H9 (cell line): ENCODE measurements around the gene WASF3. TPM values are rescaled to one million over a fixed set of nuclear protein-coding genes. Genes with fewer than 3 reads are reported as not detected.

Experiments
- DNase-seq: peaks from one replicate; pipeline ENCODE4 v3.0.0-alpha.2; 2017
- H2AFZ ChIP-seq: one replicate; pipeline ENCODE4 v1.6.1; 2013; ENCODE audit warnings: mild to moderate bottlenecking, low read length, control low read depth, moderate library complexity
- H2AK5ac ChIP-seq: 2 replicates; pipeline ENCODE4 v1.6.1; 2013; ENCODE audit warnings: low read length, control low read depth, mixed read lengths; ENCODE audit not compliant: insufficient read length
- H2BK120ac ChIP-seq: one replicate; pipeline ENCODE4 v1.6.1; 2013; ENCODE audit warnings: low read depth, mild to moderate bottlenecking, low read length, control low read depth, inconsistent platforms; ENCODE audit not compliant: poor library complexity, severe bottlenecking
- H2BK12ac ChIP-seq: 2 replicates; pipeline ENCODE4 v1.6.1; 2013; ENCODE audit warnings: low read length, control low read depth, mixed read lengths, low read depth; ENCODE audit not compliant: insufficient read length
- H2BK15ac ChIP-seq: 2 replicates; pipeline ENCODE4 v1.6.1; 2013; ENCODE audit warnings: low read depth, low read length, control low read depth
- H2BK20ac ChIP-seq: one replicate; pipeline ENCODE4 v1.6.1; 2013; ENCODE audit warnings: low read depth, mild to moderate bottlenecking, low read length, control low read depth, inconsistent platforms; ENCODE audit not compliant: poor library complexity, severe bottlenecking
- H2BK5ac ChIP-seq: 2 replicates; pipeline ENCODE4 v1.6.1; 2013; ENCODE audit warnings: low read length, control low read depth, mixed read lengths; ENCODE audit not compliant: insufficient read length
- H3K14ac ChIP-seq: 2 replicates; pipeline ENCODE4 v1.6.1; 2013; ENCODE audit warnings: low read length, control low read depth; ENCODE audit not compliant: insufficient read depth
- H3K18ac ChIP-seq: 2 replicates; pipeline ENCODE4 v1.6.1; 2013; ENCODE audit warnings: low read depth, mild to moderate bottlenecking, mixed read lengths, low read length, control low read depth; ENCODE audit not compliant: insufficient read length
- H3K23ac ChIP-seq: 2 replicates; pipeline ENCODE4 v1.6.1; 2013; ENCODE audit warnings: low read length, control low read depth, mixed read lengths, low read depth; ENCODE audit not compliant: insufficient read length
- H3K23me2 ChIP-seq: 2 replicates; pipeline ENCODE4 v1.6.1; 2013; ENCODE audit warnings: low read depth, mild to moderate bottlenecking, mixed read lengths, low read length, control low read depth; ENCODE audit not compliant: insufficient read length, poor library complexity, severe bottlenecking
- H3K27ac ChIP-seq: 2 replicates; pipeline ENCODE4 v1.5.1; 2013; ENCODE audit warnings: low read length, control low read depth, mixed read lengths, low read depth; ENCODE audit not compliant: insufficient read length
- H3K27me3 ChIP-seq: 2 replicates; pipeline ENCODE4 v1.6.1; 2013; ENCODE audit warnings: low read length, control low read depth, inconsistent platforms; ENCODE audit not compliant: insufficient read depth
- H3K4ac ChIP-seq: 2 replicates; pipeline ENCODE4 v1.6.1; 2013; ENCODE audit warnings: low read depth, mild to moderate bottlenecking, control low read depth, inconsistent platforms, low read length, moderate library complexity
- H3K4me1 ChIP-seq: 2 replicates; pipeline ENCODE4 v1.6.1; 2013; ENCODE audit warnings: low read length, control low read depth, inconsistent platforms; ENCODE audit not compliant: insufficient read depth
- H3K4me2 ChIP-seq: 2 replicates; pipeline ENCODE4 v1.6.1; 2013; ENCODE audit warnings: low read length, control low read depth, mixed read lengths; ENCODE audit not compliant: insufficient read length, insufficient read depth
- H3K56ac ChIP-seq: 2 replicates; pipeline ENCODE4 v1.6.1; 2013; ENCODE audit warnings: low read depth, mild to moderate bottlenecking, mixed read lengths, low read length, control low read depth; ENCODE audit not compliant: insufficient read length
- H3K79me1 ChIP-seq: 2 replicates; pipeline ENCODE4 v1.6.1; 2013; ENCODE audit warnings: low read depth, mild to moderate bottlenecking, moderate library complexity, low read length, control low read depth, inconsistent platforms; ENCODE audit not compliant: insufficient read depth, poor library complexity, severe bottlenecking
- H3K79me2 ChIP-seq: 2 replicates; pipeline ENCODE4 v1.6.1; 2013; ENCODE audit warnings: low read length, control low read depth, inconsistent platforms; ENCODE audit not compliant: insufficient read depth
- H3K9ac ChIP-seq: 2 replicates; pipeline ENCODE4 v1.6.1; 2013; ENCODE audit warnings: low read length, control low read depth, mixed read lengths; ENCODE audit not compliant: insufficient read length; ENCODE audit errors: extremely low read depth
- H3K9me3 ChIP-seq: one replicate; pipeline ENCODE4 v1.6.1; 2013; ENCODE audit warnings: low read depth, low read length, inconsistent platforms; ENCODE audit not compliant: control insufficient read depth
- H3T11ph ChIP-seq: one replicate; pipeline ENCODE4 v1.6.1; 2013; ENCODE audit warnings: mild to moderate bottlenecking, low read length, control low read depth, inconsistent platforms
- H4K20me1 ChIP-seq: one replicate; pipeline ENCODE4 v1.6.1; 2013; ENCODE audit not compliant: control insufficient read depth, insufficient read length, insufficient read depth
- H4K5ac ChIP-seq: 2 replicates; pipeline ENCODE4 v1.6.1; 2013; ENCODE audit warnings: low read depth, mild to moderate bottlenecking, mixed read lengths, low read length, control low read depth; ENCODE audit not compliant: insufficient read length
- H4K8ac ChIP-seq: replicated peaks from 2 replicates; pipeline ENCODE4 v1.6.1; 2013; ENCODE audit warnings: low read length, control low read depth, mixed read lengths, low read depth; ENCODE audit not compliant: insufficient read length
- H4K91ac ChIP-seq: 2 replicates; pipeline ENCODE4 v1.6.1; 2013; ENCODE audit warnings: low read depth, mild to moderate bottlenecking, moderate library complexity, mixed read lengths, low read length, control low read depth; ENCODE audit not compliant: insufficient read length
- H3K27ac Mint-ChIP-seq, 3 experiments: 2 replicates in 2 of 3; 3 replicates in 1 of 3; pipeline ENCODE4 v1.8.0; 2020 to 2021; ENCODE audit warnings: mixed read lengths in 3 of 3, mild to moderate bottlenecking in 1 of 3, moderate library complexity in 1 of 3
- H3K27me3 Mint-ChIP-seq: 2 replicates; pipeline ENCODE4 v1.8.0; 2021; ENCODE audit warnings: low read depth, mild to moderate bottlenecking, moderate library complexity, mixed read lengths
- H3K36me3 Mint-ChIP-seq, 3 experiments: 2 replicates in 2 of 3; 3 replicates in 1 of 3; pipeline ENCODE4 v1.8.0; 2020 to 2021; ENCODE audit warnings: low read depth in 3 of 3, mixed read lengths in 3 of 3; ENCODE audit not compliant: insufficient read depth in 1 of 3
- H3K4me1 Mint-ChIP-seq, 2 experiments: 2 replicates each; pipeline ENCODE4 v1.8.0; 2020; ENCODE audit warnings: mixed read lengths in 2 of 2
- H3K4me3 Mint-ChIP-seq, 2 experiments: 2 replicates in 1 of 2; 3 replicates in 1 of 2; pipeline ENCODE4 v1.8.0; 2020 to 2021; ENCODE audit warnings: mild to moderate bottlenecking in 2 of 2, mixed read lengths in 2 of 2, moderate library complexity in 1 of 2
- H3K9me3 Mint-ChIP-seq, 2 experiments: 2 replicates in 1 of 2; 3 replicates in 1 of 2; pipeline ENCODE4 v1.8.0; 2020; ENCODE audit warnings: mild to moderate bottlenecking in 2 of 2, mixed read lengths in 2 of 2, moderate library complexity in 1 of 2
- CTCF ChIP-seq: fragments of 200-600 bp; sonication (generic); conservative IDR thresholded peaks from 3 replicates; pipeline ENCODE4 v1.8.0; 2021; ENCODE audit warnings: antibody characterized with exemption, mild to moderate bottlenecking
- WGBS: extraction: QIAGEN DNeasy Blood & Tissue Kit; methylation state at CpG from one replicate; pipeline ENCODE4 v1.1.7; 2013; ENCODE audit warnings: missing lambda C conversion rate, low lambda C conversion rate, mixed read lengths; ENCODE audit not compliant: insufficient read length; ENCODE audit errors: extremely low coverage; 5-methylcytosine and 5-hydroxymethylcytosine counted together
- total RNA-seq: library from RNA; stranded (reverse); gene quantifications from 2 replicates; pipeline ENCODE4 v1.2.1, GENCODE V29; 2021

WASF3 gene
- total RNA-seq, 1 experiment from 2014 or later: 22.2 TPM

- no peak overlapping the region for H4K91ac ChIP-seq
- H2BK20ac ChIP-seq: no peak overlapping the region
- H3K79me2 ChIP-seq: no peaks in the 10 kb centered on the region
- H3K18ac ChIP-seq: no peak overlapping the region
- H3K27ac ChIP-seq: no peak overlapping the region
- H3K9me3 ChIP-seq: no peaks in the 10 kb centered on the region
- no peak overlapping the region for H2BK5ac ChIP-seq
- no peak overlapping the region for H2BK120ac ChIP-seq
- no peak overlapping the region for H3T11ph ChIP-seq
- H3K27ac Mint-ChIP-seq: no peak overlapping the region
- no peak overlapping the region for H3K4me3 Mint-ChIP-seq
- no peak overlapping the region for H2AK5ac ChIP-seq
- H4K8ac ChIP-seq: no peak overlapping the region
- H3K36me3 Mint-ChIP-seq: no peaks in the 10 kb centered on the region
- H3K23ac ChIP-seq: no peak overlapping the region
- H3K4ac ChIP-seq: no peak overlapping the region
- H3K27me3 Mint-ChIP-seq: no peaks in the 10 kb centered on the region; the same call in 1 of the 2 replicates
- no peak overlapping the region for H3K4me2 ChIP-seq
- no peaks in the 10 kb centered on the region for H4K20me1 ChIP-seq
- H3K27me3 ChIP-seq: no peaks in the 10 kb centered on the region
- H2AFZ ChIP-seq: no peak overlapping the region
- WGBS: no CpG with 5 or more reads among the region's 2 CpGs
- H2BK15ac ChIP-seq: no peak overlapping the region
- H3K14ac ChIP-seq: no peak overlapping the region
- H3K56ac ChIP-seq: no peak overlapping the region
- no peak overlapping the region for H4K5ac ChIP-seq
- no peak overlapping the region for H2BK12ac ChIP-seq
- DNase-seq: no peak
- no peaks in the 10 kb centered on the region for H3K23me2 ChIP-seq
- TF ChIP-seq CTCF: no peak
- no peaks in the 10 kb centered on the region; a peak in 2 of 5 replicates for H3K9me3 Mint-ChIP-seq
- no peaks in the 10 kb centered on the region; the same call in 1 of the 2 replicates for H3K4me1 ChIP-seq
- no peaks in the 10 kb centered on the region for H3K79me1 ChIP-seq
- no peak overlapping the region for H3K9ac ChIP-seq
- H3K4me1 Mint-ChIP-seq: peaks cover 17 to 33% of the 10 kb centered on the region in 2 experiments
Measured at GRCh38 chr13:26526702-26527216, 30.7 kb upstream of the WASF3 start.
